ENCODE measurements around the gene HSPG2. TPM values are rescaled to one million over a fixed set of nuclear protein-coding genes. Genes with fewer than 3 reads are reported as not detected.

The HSPG2 gene
- total RNA-seq, 4 donors from 2014 or later, result 75.7 to 239 (median 96.8) TPM

DNA sequence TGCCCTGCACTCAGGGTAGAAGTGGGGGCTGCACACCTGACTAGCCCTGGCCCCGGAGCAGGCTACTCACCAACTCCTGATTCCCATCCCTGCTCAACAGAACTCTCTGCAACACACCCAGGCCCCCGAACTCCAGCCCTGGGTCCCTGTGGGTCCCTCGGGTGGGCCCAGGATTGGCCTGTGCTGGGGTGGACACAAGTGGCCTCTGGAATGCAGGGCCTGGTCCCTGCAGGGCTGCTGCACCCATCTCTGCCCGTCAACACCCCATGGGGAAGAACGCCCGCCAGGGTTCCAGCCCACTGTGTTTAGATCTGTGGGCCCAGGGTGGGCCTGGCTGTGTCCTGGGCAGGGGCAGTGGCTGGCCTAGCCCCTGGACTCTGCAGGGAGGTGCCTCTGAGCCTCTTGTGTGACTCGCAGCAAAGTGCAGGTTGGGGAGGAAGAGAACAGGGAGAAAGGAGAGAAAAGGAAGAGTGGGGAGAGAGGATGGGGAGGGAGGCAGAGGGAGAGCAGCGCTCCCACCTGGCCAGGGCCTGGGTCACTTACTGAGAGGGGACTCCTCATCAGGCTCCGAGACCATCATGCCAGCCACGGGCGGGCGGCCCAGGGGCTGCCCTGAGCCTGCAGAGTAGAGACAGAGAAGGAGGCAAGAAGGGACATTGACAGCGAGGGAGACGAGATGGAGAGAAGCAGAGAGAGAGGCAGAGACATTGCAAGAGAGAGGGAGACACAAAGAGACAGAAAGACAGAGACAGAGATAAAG is 43.9 kb downstream of the HSPG2 start:
- intact Hi-C loops (cut with DNase I), result no loop called here
- H3K27me3 ChIP-seq, result no peaks in the 10 kb centered on the region

GRCh38 chr1:21891621-21892479 is 45.3 kb downstream of the HSPG2 start:
- 94% methylated on average over 15 of the region's 20 CpGs for WGBS, 2 donors
- H3K4me1 ChIP-seq, result peaks cover 6 to 21% of the 10 kb centered on the region in 2 donors
- no peaks in the 10 kb centered on the region for H3K27me3 ChIP-seq
- no peak for DNase-seq
- intact Hi-C loops (cut with DNase I), result no loop called here
- no peak overlapping the region for H3K4me3 ChIP-seq (replicated peaks in 1 of 3)
- no peaks in the 10 kb centered on the region for H3K9me3 ChIP-seq
- TF ChIP-seq, protein P1, sequence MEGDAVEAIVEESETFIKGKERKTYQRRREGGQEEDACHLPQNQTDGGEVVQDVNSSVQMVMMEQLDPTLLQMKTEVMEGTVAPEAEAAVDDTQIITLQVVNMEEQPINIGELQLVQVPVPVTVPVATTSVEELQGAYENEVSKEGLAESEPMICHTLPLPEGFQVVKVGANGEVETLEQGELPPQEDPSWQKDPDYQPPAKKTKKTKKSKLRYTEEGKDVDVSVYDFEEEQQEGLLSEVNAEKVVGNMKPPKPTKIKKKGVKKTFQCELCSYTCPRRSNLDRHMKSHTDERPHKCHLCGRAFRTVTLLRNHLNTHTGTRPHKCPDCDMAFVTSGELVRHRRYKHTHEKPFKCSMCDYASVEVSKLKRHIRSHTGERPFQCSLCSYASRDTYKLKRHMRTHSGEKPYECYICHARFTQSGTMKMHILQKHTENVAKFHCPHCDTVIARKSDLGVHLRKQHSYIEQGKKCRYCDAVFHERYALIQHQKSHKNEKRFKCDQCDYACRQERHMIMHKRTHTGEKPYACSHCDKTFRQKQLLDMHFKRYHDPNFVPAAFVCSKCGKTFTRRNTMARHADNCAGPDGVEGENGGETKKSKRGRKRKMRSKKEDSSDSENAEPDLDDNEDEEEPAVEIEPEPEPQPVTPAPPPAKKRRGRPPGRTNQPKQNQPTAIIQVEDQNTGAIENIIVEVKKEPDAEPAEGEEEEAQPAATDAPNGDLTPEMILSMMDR (IDR thresholded peaks at IDR 0.05), result no peak
- TF ChIP-seq POLR2A (IDR thresholded peaks at IDR 0.05), result no peak
- no peak overlapping the region for H3K27ac ChIP-seq
- H3K36me3 ChIP-seq, result peaks cover 42 to 64% of the 10 kb centered on the region in 2 donors

More for the DNA sequence above, 43.9 kb downstream of the HSPG2 start:
- TF ChIP-seq POLR2A (IDR thresholded peaks at IDR 0.05), result no peak
- TF ChIP-seq, protein P1 (IDR thresholded peaks at IDR 0.05), result no peak
- Histone ChIP-seq H3K36me3 (peaks cover 32 to 50% of the 10 kb centered on the region in 2 donors), H3K27ac (no peak overlapping the region), H3K4me1 (peaks cover 14 to 35% of the 10 kb centered on the region in 2 donors), H3K9me3 (no peaks in the 10 kb centered on the region), H3K4me3 (replicated peaks in 1 of 3) (no peak overlapping the region)
- WGBS, 2 donors, result 88 to 92% methylated on average over 13 to 14 of the region's 14 CpGs
- no peak for DNase-seq

- H3K4me3 ChIP-seq (replicated peaks in 1 of 3), result no peak overlapping the region
- no peaks in the 10 kb centered on the region for H3K27me3 ChIP-seq
- H3K4me1 ChIP-seq, result peaks cover 0 to 14% of the 10 kb centered on the region in 2 donors
- intact Hi-C loops (cut with DNase I), result no loop called here
- H3K27ac ChIP-seq, result no peak overlapping the region
- DNase-seq, result no peak
- TF ChIP-seq, protein P1 (IDR thresholded peaks at IDR 0.05), result no peak
- no peak for TF ChIP-seq POLR2A (IDR thresholded peaks at IDR 0.05)
- WGBS, 2 donors, result 92 to 95% methylated on average over 6 of the region's 6 CpGs
- peaks cover 49 to 71% of the 10 kb centered on the region in 2 donors for H3K36me3 ChIP-seq
- H3K9me3 ChIP-seq, result no peaks in the 10 kb centered on the region
Measured at GRCh38 chr1:21891081-21891480, 46.0 kb downstream of the HSPG2 start.

- Histone ChIP-seq H3K4me3 (replicated peaks in 1 of 3) (no peak overlapping the region), H3K4me1 (no peaks in the 10 kb centered on the region), H3K36me3 (peaks cover 63 to 78% of the 10 kb centered on the region in 2 donors), H3K27ac (no peak overlapping the region), H3K9me3 (no peaks in the 10 kb centered on the region), H3K27me3 (no peaks in the 10 kb centered on the region)
- no peak for DNase-seq
- WGBS, 2 donors, result 94 to 95% methylated on average over 7 to 12 of the region's 12 CpGs
- no peak for TF ChIP-seq POLR2A (IDR thresholded peaks at IDR 0.05)
- TF ChIP-seq, protein P1 (IDR thresholded peaks at IDR 0.05), result no peak
- intact Hi-C loops (cut with DNase I), result no loop called here
Measured at GRCh38 chr1:21888500-21888899, 48.6 kb downstream of the HSPG2 start.

All from thyroid gland (tissue), 4 donors.